ENCODE results near the gene CPM.

Gene CPM

GRCh38 chr12:68839183-68840147 is 93.5 kb downstream of the CPM start:
- no peak for DNase-seq (ENCODE audit: low spot score)
- no peak for TF ChIP-seq CTCF (IDR thresholded peaks at IDR 0.05; ENCODE audit: extremely low read depth, insufficient read depth, missing control alignments)
- in situ Hi-C loops (cut with MboI; ENCODE audit: low pct_unique_long_range_greater_than_20kb, low sequenced_read_pairs, unreplicated experiment): no loop called here

GRCh38 chr12:68838046-68838886 is 94.7 kb downstream of the CPM start:
- no peak for DNase-seq (ENCODE audit: low spot score)
- in situ Hi-C loops (cut with MboI; ENCODE audit: low pct_unique_long_range_greater_than_20kb, low sequenced_read_pairs, unreplicated experiment): no loop called here
- TF ChIP-seq CTCF (IDR thresholded peaks at IDR 0.05; ENCODE audit: extremely low read depth, insufficient read depth, missing control alignments): no peak

- DNase-seq (ENCODE audit: low spot score): no peak
- in situ Hi-C loops (cut with MboI; ENCODE audit: low pct_unique_long_range_greater_than_20kb, low sequenced_read_pairs, unreplicated experiment): no loop called here
- TF ChIP-seq CTCF (IDR thresholded peaks at IDR 0.05; ENCODE audit: extremely low read depth, insufficient read depth, missing control alignments): no peak
These were observed 95.8 kb downstream of the CPM start for GRCh38 chr12:68837215-68837614.

GRCh38 chr12:68835333-68835908 is 97.5 kb downstream of the CPM start:
- in situ Hi-C loops (cut with MboI; ENCODE audit: low pct_unique_long_range_greater_than_20kb, low sequenced_read_pairs, unreplicated experiment): no loop called here
- no peak for TF ChIP-seq CTCF (IDR thresholded peaks at IDR 0.05; ENCODE audit: extremely low read depth, insufficient read depth, missing control alignments)
- DNase-seq (ENCODE audit: low spot score): no peak

GRCh38 chr12:68833508-68833907 is 99.5 kb downstream of the CPM start:
- in situ Hi-C loops (cut with MboI; ENCODE audit: low pct_unique_long_range_greater_than_20kb, low sequenced_read_pairs, unreplicated experiment): no loop called here
- DNase-seq (ENCODE audit: low spot score): no peak

More at GRCh38 chr12:68833508-68833907, 99.5 kb downstream of the CPM start:
- TF ChIP-seq CTCF (IDR thresholded peaks at IDR 0.05; ENCODE audit: extremely low read depth, insufficient read depth, missing control alignments): no peak
